ENCODE results near the gene APOBEC3C.
"Not testable (repeated sequence)": the region's sequence is repeated elsewhere in the genome, so short reads cannot be mapped to it uniquely, and the experiment has no call there.

Gene APOBEC3C

DNA sequence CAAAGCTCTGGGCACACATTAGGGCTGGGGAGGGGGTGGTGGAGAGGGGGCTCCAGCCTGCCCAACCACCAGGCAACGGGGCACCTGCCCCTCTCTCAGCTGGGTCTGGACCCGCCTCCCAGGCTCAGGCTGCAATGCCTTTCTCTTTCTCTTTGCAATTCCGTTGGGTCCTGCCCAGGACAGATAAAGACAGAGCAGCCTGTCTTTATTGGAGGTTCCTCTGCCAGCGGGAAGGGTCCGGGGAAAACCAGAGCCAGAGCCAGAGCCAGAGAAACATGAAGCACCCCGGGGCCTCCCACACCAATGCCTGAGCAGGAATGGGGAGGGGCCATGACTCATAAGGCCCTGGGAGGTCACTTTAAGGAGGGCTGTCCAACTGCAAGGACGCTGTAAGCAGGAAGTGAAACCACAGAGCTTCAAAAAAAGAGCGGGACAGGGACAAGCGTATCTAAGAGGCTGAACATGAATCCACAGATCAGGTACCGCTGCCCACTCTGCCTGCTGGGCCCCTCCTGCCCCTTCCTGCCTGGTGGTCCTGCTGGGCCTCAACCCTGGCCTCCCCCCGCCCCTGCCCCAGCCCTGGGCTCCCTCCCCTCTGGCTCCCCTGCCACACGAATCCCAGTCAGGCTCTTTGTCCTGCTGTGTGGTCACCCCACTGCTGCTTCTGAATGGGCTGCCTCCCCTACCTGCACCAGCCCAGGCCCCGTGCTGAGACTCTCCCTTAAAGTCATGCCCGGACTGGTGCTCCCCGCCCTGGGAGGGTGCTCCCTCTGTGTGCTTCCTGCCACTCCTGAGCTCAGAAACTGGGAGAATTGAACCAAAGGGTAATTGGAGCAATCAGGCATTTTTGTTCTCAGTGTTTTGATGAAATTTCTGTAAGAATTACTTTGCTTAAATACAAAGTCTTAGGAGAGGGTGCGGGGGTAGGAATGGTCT lies 31.8 kb upstream of the APOBEC3C start, which contains the start of gene APOBEC3B:
APOBEC3B (plus strand) TSS at position 356 of the 936 bp plus-strand sequence; CDS start at position 463, 107 bp downstream.
- in situ Hi-C loops (cut with MboI; ENCODE audit: low sequenced_read_pairs), result no loop called here

DNA sequence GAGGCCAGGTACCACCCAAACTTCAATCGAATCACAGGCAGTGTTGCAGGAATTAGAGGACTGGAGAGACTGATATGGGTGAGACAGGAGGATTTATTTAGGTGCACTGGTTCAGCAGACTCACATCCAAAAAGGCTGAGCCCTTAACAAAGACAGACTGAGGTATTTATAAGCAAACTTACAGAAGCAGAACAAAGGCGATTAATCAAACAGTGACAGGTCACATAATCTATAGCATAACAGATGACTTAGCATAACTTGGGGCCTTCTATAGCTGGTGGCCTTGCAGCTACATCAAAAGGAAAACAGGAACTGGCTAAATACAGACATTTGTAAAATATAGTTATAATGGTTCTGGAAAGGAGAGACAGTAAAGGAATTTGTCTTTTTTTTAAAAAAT lies 29.8 kb upstream of the APOBEC3C start:
- in situ Hi-C loops (cut with MboI; ENCODE audit: low sequenced_read_pairs), result no loop called here

GRCh38 chr22:38984784-38985757 lies 29.0 kb upstream of the APOBEC3C start:
- in situ Hi-C loops (cut with MboI; ENCODE audit: low sequenced_read_pairs), result not testable (repeated sequence)

DNA sequence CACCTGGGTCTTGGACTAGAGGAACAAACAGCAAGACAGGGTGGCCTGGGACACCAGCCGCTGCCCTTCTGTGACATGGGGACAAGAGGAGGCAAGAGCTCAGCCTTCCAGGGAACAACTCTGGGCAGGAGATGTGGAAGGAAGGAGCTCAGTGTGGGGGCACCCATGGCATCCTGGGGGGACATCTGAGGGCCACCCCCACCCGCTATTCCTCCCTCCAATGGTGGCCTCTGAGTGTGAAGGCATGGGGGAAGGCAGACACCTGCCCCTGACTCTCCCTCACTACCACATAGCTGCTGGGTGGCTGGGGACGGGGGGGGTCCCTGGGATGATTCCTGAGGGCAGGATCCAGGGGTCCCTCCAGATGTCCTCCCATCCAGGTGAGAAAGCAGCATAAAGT lies 27.4 kb upstream of the APOBEC3C start:
- in situ Hi-C loops (cut with MboI; ENCODE audit: low sequenced_read_pairs), result no loop called here

- in situ Hi-C loops (cut with MboI; ENCODE audit: low sequenced_read_pairs), result no loop called here
These were observed 26.7 kb upstream of the APOBEC3C start for GRCh38 chr22:38987171-38987895.

- in situ Hi-C loops (cut with MboI; ENCODE audit: low sequenced_read_pairs), result no loop called here
These were observed 24.6 kb upstream of the APOBEC3C start for GRCh38 chr22:38989466-38989865.

GRCh38 chr22:38992871-38993371 lies 21.1 kb upstream of the APOBEC3C start:
- in situ Hi-C loops (cut with MboI; ENCODE audit: low sequenced_read_pairs), result not testable (repeated sequence)

GRCh38 chr22:38996105-38996504 lies 18.0 kb upstream of the APOBEC3C start:
- in situ Hi-C loops (cut with MboI; ENCODE audit: low sequenced_read_pairs), result no loop called here

DNA sequence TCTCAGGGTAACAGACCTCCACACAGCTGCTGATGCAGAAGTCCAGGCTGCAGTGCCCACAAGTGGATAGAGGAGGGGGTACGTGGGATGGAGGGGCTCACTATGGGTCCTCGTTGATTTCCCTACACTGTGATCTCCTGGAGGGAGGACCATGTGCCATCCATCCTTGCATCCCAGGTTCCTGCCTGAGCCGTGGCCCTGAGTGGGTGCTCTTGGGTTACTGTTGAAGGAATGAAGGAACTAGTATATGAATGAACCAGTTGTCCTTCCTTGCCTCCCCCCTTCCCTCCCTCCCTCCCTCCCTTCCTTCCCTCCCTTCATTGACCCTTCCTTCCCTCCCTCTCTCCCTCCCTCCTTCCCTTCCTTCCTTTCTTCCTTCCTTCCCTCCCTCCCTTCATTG lies 16.5 kb upstream of the APOBEC3C start:
- in situ Hi-C loops (cut with MboI; ENCODE audit: low sequenced_read_pairs), result no loop called here

DNA sequence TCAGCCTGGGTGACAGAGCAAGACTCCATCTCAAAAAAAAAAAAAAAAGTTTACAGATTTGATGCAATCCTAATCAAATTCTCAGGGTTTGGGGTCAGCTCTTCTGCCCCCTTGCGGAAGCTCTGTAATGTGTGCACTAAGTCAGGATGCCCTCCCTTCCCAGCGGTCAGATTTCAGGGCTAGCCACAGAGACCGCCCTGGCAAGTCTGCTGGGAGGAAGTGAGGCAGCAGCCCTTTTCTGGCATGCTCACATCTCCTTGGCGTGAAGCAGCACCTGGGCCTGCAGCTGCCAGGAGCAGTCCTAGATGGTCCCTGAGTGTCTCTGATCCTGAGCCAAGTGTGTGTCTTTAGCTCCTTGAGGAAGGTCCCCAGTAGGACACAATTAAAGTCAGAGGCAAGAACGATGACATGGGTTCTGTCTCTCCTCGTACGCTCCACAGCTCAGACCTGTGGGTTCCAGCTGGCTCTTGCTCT lies 10.9 kb upstream of the APOBEC3C start:
- in situ Hi-C loops (cut with MboI; ENCODE audit: low sequenced_read_pairs), result loop anchor here (10.0 to 25.0 kb wide), 2 partner anchors 138 to 309 kb away; partner anchors contain the start of gene RPL3

DNA sequence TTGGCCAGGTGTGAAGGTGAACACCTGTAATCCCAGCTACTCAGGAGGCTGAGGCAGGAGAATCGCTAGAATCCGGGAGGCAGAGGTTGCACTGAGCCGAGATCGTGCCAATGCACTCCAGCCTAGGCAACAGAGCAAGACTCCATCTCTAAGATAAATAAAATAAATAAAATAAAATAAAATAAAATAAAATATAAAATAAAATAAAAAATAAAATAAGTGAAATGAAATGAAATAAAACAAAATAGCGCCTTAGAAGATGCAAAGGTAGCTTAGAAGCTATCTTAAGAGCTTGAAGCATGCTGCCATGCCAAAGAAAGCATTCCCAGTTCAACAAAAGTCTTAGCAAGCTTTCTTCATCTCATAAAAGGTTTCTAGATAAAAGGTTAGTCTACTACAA lies 6.9 kb upstream of the APOBEC3C start:
- in situ Hi-C loops (cut with MboI; ENCODE audit: low sequenced_read_pairs), result loop anchor here (5.0 to 25.0 kb wide), 3 partner anchors 110 to 305 kb away; partner anchors contain the start of gene RPL3

DNA sequence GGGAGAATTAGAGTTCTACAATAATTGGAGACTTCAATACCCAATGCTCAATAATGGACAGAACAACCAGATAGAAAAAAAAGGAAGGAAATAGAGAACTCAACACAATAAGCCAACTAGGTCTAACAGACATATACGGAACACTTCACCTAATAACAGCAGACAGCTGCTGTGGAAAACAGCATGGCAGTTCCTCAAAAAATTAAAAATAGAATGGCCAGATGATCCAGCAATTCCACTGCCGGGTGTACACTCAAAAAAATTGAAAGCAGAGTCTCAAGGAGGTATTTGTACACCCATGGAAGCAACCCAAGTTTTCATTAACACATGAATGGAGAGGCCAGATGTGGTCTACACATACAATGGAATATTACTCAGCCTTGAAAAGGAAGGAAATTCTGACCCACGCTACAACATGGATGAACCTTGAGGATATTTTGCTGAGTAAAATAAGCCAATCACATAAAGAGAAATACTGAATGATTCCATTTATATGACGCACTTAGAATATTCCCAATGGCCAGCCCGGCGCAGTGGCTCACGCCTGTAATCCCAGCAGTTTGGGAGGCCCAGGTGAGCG lies 5.7 kb upstream of the APOBEC3C start:
- in situ Hi-C loops (cut with MboI; ENCODE audit: low sequenced_read_pairs), result loop anchor here (5.0 to 25.0 kb wide), 3 partner anchors 109 to 304 kb away; partner anchors contain the start of gene RPL3

DNA sequence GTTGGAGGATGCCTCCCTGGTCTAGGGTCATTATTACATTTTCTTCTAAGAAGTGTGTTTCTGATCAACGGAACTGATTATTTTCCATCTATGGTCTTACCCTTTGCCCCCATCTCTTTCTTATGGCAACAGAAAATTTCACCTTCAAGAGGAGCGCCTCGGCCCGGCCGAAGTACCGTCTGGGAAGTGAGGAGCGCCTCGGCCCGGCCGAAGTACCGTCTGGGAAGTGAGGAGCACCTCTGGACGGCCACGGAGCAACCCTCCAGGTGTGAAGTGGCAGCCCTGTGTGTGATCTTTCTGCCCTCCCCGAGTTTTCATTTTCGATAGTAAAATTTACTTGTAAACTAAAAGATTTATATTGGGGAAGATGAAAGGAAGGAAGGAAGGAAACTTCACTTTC lies 3.1 kb upstream of the APOBEC3C start:
- in situ Hi-C loops (cut with MboI; ENCODE audit: low sequenced_read_pairs), result loop anchor here (25.0 kb wide), 1 partner anchor 301 kb away; the partner anchor contains the start of gene RPL3

DNA sequence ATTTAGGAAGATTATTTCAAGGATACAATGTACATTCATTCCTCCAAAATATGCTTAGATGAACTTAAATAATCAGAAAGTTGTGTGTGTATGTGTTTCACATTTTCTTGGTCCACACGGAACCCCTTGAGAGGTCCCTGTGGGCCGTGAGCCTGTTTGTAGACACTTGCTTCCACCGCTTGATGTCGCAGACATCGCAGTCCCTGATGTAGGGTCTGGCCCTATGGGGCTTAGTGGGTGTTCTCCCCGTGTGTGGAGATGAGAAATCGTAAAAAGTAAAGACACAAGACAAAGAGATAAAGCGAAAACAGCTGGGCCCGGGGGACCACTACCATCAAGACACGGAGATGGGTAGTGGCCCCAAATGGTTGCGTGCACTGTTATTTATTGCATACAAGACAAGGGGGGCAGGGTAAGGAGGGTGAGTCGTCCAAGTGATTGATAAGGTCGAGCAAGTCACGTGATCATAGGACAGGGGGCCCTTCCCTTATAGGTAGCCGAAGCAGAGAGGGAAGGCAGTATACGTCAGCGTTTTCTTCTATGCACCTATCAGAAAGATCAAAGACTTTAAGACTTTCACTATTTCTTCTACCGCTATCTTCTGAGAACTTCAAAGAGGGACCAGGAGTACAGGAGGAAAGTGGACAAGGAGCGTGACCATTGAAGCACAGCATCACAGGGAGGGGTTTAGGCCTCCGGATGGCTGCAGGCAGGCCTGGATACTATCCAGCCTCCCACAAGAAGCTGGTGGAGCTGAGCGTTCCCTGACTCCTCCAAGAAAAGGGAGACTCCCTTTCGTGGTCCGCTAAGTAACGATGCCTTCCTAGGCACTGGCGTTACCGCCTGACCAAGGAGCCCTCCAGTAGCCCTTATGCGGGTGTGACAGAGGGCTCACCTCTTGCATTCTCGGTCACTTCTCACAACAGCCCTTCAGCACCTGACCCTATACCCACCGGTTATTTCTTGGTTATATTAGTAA lies 1.2 kb upstream of the APOBEC3C start:
- in situ Hi-C loops (cut with MboI; ENCODE audit: low sequenced_read_pairs), result loop anchor here (25.0 kb wide), 1 partner anchor 299 kb away; the partner anchor contains the start of gene RPL3

- in situ Hi-C loops (cut with MboI; ENCODE audit: low sequenced_read_pairs), result loop anchor here (25.0 kb wide), 1 partner anchor 299 kb away; the partner anchor contains the start of gene RPL3
These were observed 506 bp upstream of the APOBEC3C start for GRCh38 chr22:39013561-39013941.

GRCh38 chr22:39014723-39015121 lies 665 bp downstream of the APOBEC3C start:
- in situ Hi-C loops (cut with MboI; ENCODE audit: low sequenced_read_pairs), result loop anchor here (25.0 kb wide), 1 partner anchor 298 kb away; the partner anchor contains the start of gene RPL3

DNA sequence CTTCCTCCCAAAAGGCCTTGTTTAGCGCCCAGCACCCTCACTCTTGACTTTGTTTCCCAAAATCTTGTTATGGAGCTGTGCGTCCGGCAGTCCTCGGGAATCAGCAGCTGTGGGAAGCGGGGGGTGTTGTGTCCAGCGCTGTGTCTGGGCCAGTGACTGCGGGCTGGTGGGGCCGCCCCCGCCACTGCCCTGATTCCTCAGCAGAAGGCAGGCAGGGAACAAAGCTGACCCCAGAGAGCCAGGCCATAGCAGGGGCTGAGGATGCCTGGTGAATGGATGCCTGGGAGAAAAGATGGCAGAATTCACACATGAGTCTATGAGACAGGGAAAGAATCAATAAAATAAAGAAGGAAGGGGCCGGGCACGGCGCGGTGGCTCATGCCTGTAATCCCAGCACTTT lies 2.5 kb downstream of the APOBEC3C start:
- in situ Hi-C loops (cut with MboI; ENCODE audit: low sequenced_read_pairs), result loop anchor here (25.0 kb wide), 1 partner anchor 296 kb away; the partner anchor contains the start of gene RPL3

Data from HL-60/S4 (cell line).